Neural crest cell (in vitro differentiated cells): ENCODE data around the gene STKLD1. TPM values are rescaled to one million over a fixed set of nuclear protein-coding genes. Genes with fewer than 3 reads are reported as not detected.

Experiments used
- DNase-seq: peaks from one replicate; pipeline ENCODE4 v3.0.0; 2021; ENCODE audit warnings: low read depth, mixed read lengths, low spot score
- H3K27ac Mint-ChIP-seq: one replicate; pipeline ENCODE4 v1.8.0; 2021; ENCODE audit warnings: mild to moderate bottlenecking, mixed read lengths; ENCODE audit not compliant: unreplicated experiment
- H3K27me3 Mint-ChIP-seq: 2 replicates; pipeline ENCODE4 v1.8.0; 2021; ENCODE audit warnings: low read depth, mild to moderate bottlenecking, mixed read lengths
- H3K36me3 Mint-ChIP-seq: 2 replicates; pipeline ENCODE4 v1.8.0; 2021; ENCODE audit warnings: low read depth, mild to moderate bottlenecking, mixed read lengths
- H3K4me1 Mint-ChIP-seq: 2 replicates; pipeline ENCODE4 v1.8.0; 2021; ENCODE audit warnings: mixed read lengths
- H3K4me3 Mint-ChIP-seq: one replicate; pipeline ENCODE4 v1.8.0; 2021; ENCODE audit warnings: mild to moderate bottlenecking, mixed read lengths
- H3K9me3 Mint-ChIP-seq: 2 replicates; pipeline ENCODE4 v1.8.0; 2021; ENCODE audit warnings: mixed read lengths
- CTCF ChIP-seq: fragments of 200-600 bp; sonication (generic); conservative IDR thresholded peaks from 2 replicates; pipeline ENCODE4 v1.5.0; 2021; ENCODE audit warnings: antibody characterized with exemption, mild to moderate bottlenecking
- total RNA-seq: library from RNA; stranded (reverse); gene quantifications from 2 replicates; pipeline ENCODE4 v1.2.1, GENCODE V29; 2021

Gene STKLD1
- total RNA-seq, 1 donor from 2014 or later = 2.9 TPM

GRCh38 chr9:133378408-133378962 is 2.3 kb downstream of the STKLD1 start:
- H3K4me3 Mint-ChIP-seq = peak overlapping the region; percentile 77
- H3K4me1 Mint-ChIP-seq = peaks cover 43% of the 10 kb centered on the region
- H3K27ac Mint-ChIP-seq = no peak overlapping the region
- H3K36me3 Mint-ChIP-seq = no peaks in the 10 kb centered on the region
- H3K27me3 Mint-ChIP-seq = no peaks in the 10 kb centered on the region
- TF ChIP-seq CTCF = no peak
- H3K9me3 Mint-ChIP-seq = no peaks in the 10 kb centered on the region
- no peak for DNase-seq

- H3K27me3 Mint-ChIP-seq = no peaks in the 10 kb centered on the region
- H3K4me3 Mint-ChIP-seq = peak overlapping the region; percentile 13
- H3K4me1 Mint-ChIP-seq = peaks cover 37% of the 10 kb centered on the region
- DNase-seq = no peak
- TF ChIP-seq CTCF = no peak
- H3K36me3 Mint-ChIP-seq = no peaks in the 10 kb centered on the region
- H3K27ac Mint-ChIP-seq = no peak overlapping the region
- no peaks in the 10 kb centered on the region for H3K9me3 Mint-ChIP-seq
Measured at GRCh38 chr9:133379153-133380086, 3.3 kb downstream of the STKLD1 start.

- no peak for TF ChIP-seq CTCF
- Mint-ChIP-seq H3K4me3 (no peak overlapping the region), H3K36me3 (no peaks in the 10 kb centered on the region), H3K9me3 (no peaks in the 10 kb centered on the region), H3K4me1 (peaks cover 29% of the 10 kb centered on the region), H3K27ac (no peak overlapping the region), H3K27me3 (no peaks in the 10 kb centered on the region)
- DNase-seq = no peak
Measured at GRCh38 chr9:133380734-133381133, 4.6 kb downstream of the STKLD1 start.

- peaks cover 19% of the 10 kb centered on the region for H3K4me1 Mint-ChIP-seq
- H3K27ac Mint-ChIP-seq = no peak overlapping the region
- no peak overlapping the region for H3K4me3 Mint-ChIP-seq
- TF ChIP-seq CTCF = no peak
- no peaks in the 10 kb centered on the region for H3K27me3 Mint-ChIP-seq
- H3K9me3 Mint-ChIP-seq = no peaks in the 10 kb centered on the region
- H3K36me3 Mint-ChIP-seq = no peaks in the 10 kb centered on the region
- DNase-seq = no peak
Measured at GRCh38 chr9:133382507-133383141, 6.5 kb downstream of the STKLD1 start.

- peaks cover 11% of the 10 kb centered on the region for H3K4me1 Mint-ChIP-seq
- H3K36me3 Mint-ChIP-seq = no peaks in the 10 kb centered on the region
- no peak for TF ChIP-seq CTCF
- no peak for DNase-seq
- H3K9me3 Mint-ChIP-seq = no peaks in the 10 kb centered on the region
- no peak overlapping the region for H3K27ac Mint-ChIP-seq
- H3K27me3 Mint-ChIP-seq = no peaks in the 10 kb centered on the region
- no peak overlapping the region for H3K4me3 Mint-ChIP-seq
Measured at GRCh38 chr9:133383438-133383837, 7.3 kb downstream of the STKLD1 start.
